ENCODE measurements around the gene ZNF616.

Gene ZNF616

DNA sequence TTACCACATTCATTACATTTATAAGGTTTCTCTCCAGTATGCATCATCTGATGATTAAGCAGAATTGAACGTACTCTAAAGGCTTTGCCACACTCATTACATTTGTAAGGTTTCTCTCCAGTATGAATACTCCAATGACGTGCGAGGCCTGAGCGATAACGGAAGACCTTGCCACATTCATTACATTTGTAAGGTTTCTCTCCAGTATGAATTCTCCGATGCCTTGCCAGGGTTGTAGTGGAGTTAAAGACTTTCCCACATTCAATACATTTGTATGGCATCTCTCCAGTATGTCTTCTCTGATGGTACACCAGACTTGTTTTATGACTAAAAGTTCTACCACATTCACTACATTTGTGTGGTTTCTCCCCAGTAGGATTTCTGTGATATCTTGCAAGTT, 74.3 kb downstream of the ZNF616 start:
- TF ChIP-seq, protein P1, sequence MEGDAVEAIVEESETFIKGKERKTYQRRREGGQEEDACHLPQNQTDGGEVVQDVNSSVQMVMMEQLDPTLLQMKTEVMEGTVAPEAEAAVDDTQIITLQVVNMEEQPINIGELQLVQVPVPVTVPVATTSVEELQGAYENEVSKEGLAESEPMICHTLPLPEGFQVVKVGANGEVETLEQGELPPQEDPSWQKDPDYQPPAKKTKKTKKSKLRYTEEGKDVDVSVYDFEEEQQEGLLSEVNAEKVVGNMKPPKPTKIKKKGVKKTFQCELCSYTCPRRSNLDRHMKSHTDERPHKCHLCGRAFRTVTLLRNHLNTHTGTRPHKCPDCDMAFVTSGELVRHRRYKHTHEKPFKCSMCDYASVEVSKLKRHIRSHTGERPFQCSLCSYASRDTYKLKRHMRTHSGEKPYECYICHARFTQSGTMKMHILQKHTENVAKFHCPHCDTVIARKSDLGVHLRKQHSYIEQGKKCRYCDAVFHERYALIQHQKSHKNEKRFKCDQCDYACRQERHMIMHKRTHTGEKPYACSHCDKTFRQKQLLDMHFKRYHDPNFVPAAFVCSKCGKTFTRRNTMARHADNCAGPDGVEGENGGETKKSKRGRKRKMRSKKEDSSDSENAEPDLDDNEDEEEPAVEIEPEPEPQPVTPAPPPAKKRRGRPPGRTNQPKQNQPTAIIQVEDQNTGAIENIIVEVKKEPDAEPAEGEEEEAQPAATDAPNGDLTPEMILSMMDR (IDR thresholded peaks at IDR 0.05; ENCODE audit: borderline replicate concordance, control extremely low read depth, extremely low read depth, insufficient read depth, missing control alignments) = no peak
- DNase-seq (ENCODE audit: low spot score) = no peak
- in situ Hi-C loops (cut with MboI; ENCODE audit: low sequenced_read_pairs, unreplicated experiment) = no loop called here

Data from GM13976 (cell line).